ENCODE results near the gene RCL1.

DNA sequence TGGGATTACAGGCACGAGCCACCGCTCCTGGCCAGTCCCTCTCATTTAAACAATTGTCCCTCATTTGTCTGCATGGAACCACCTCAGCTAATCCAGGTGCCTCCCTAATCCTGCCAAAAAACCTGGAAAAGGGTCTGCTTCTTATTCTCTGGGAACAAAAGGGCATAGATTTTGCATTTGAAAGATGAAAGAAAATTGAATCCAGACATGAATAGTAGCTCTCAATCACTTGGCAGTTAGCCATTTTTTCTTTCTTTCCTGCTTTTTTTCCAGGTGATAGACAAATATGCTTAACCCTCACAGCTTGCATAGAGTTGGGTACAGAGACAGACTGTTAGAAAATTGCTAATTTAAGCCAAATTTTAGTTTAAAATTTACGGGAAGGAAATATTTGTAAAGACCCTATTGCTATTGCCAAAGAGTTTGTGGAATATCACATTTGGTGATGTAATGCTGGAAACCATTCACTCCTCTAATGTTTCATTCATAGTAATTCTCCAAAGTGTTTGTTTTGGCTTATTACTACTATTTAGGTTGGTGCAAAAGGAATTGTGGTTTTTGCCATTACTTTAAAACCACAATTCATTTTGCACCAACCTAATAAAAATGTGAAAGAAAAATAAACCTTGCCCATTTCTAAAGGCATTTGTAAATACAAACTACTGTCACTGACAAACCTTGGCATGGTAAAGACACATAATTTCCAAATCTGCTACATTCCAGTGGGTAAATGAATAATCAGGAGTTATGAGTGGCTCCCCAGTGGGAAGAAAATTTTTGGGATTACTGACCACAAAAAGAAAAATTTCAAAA, 111.8 kb downstream of the RCL1 start:
- no peak for TF ChIP-seq ZNF274 (IDR thresholded peaks at IDR 0.05; ENCODE audit: low read depth, low read length)
- no peak for TF ChIP-seq SUZ12 (IDR thresholded peaks at IDR 0.05; ENCODE audit: extremely low read depth, insufficient read depth, insufficient read length)

Data from NT2/D1 (cell line).